Measurements from ENCODE around the gene KLHL25.

DNA sequence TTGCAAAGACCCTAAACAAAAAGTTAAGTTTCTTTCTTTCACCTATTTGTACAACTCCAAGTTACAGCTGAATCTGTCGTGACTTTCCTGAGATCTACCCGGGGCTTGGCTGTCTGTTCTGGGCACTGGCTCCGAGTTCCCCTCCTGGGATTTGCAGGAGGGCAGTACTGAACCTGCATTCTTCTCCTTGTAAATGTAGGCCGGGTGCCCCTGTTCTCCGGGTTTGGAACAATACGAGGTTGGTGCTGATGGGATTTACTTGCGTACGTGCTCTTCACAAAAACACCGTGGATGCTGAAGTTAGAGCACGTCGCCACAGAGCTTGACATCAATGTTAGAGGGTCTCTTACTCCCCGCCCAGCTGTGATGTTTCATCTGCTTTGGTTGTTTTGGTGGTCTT, 48.1 kb downstream of the KLHL25 start:
- no peak for TF ChIP-seq POLR2AphosphoS5 (IDR thresholded peaks at IDR 0.05; ENCODE audit: borderline replicate concordance, low read depth, low read length)
- TF ChIP-seq EZH2 (IDR thresholded peaks at IDR 0.05) = no peak
- TF ChIP-seq FOXP2 (optimal IDR thresholded peaks at IDR 0.05; ENCODE audit: control extremely low read depth, extremely low read length, insufficient read depth) = no peak
